ENCODE results near the gene CADPS2. TPM values are rescaled to one million over a fixed set of nuclear protein-coding genes. Genes with fewer than 3 reads are reported as not detected.

CADPS2 gene
- total RNA-seq, 1 donor from 2014 or later = 10.1 TPM

- H3K4me3 Mint-ChIP-seq = no peak overlapping the region
- DNase-seq (ENCODE audit: extremely low spot score, unreplicated experiment) = no peak
- peaks cover 4% of the 10 kb centered on the region for H3K36me3 Mint-ChIP-seq
- no peak overlapping the region for H3K27ac Mint-ChIP-seq
- TF ChIP-seq, protein P1, sequence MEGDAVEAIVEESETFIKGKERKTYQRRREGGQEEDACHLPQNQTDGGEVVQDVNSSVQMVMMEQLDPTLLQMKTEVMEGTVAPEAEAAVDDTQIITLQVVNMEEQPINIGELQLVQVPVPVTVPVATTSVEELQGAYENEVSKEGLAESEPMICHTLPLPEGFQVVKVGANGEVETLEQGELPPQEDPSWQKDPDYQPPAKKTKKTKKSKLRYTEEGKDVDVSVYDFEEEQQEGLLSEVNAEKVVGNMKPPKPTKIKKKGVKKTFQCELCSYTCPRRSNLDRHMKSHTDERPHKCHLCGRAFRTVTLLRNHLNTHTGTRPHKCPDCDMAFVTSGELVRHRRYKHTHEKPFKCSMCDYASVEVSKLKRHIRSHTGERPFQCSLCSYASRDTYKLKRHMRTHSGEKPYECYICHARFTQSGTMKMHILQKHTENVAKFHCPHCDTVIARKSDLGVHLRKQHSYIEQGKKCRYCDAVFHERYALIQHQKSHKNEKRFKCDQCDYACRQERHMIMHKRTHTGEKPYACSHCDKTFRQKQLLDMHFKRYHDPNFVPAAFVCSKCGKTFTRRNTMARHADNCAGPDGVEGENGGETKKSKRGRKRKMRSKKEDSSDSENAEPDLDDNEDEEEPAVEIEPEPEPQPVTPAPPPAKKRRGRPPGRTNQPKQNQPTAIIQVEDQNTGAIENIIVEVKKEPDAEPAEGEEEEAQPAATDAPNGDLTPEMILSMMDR (conservative IDR thresholded peaks at IDR 0.05) = no peak
- H3K27me3 Mint-ChIP-seq = no peaks in the 10 kb centered on the region
- H3K9me3 Mint-ChIP-seq = peaks cover 17% of the 10 kb centered on the region
- no peaks in the 10 kb centered on the region for H3K4me1 Mint-ChIP-seq (ENCODE audit: unreplicated experiment)
These were observed 35.7 kb downstream of the CADPS2 start for GRCh38 chr7:122850528-122850927.

GRCh38 chr7:122849957-122850328 is 36.3 kb downstream of the CADPS2 start:
- DNase-seq (ENCODE audit: extremely low spot score, unreplicated experiment) = no peak
- Mint-ChIP-seq H3K9me3 (peaks cover 17% of the 10 kb centered on the region), H3K27me3 (no peaks in the 10 kb centered on the region), H3K4me1 (ENCODE audit: unreplicated experiment) (no peaks in the 10 kb centered on the region), H3K4me3 (no peak overlapping the region), H3K36me3 (peaks cover 4% of the 10 kb centered on the region), H3K27ac (no peak overlapping the region)
- TF ChIP-seq, protein P1 (conservative IDR thresholded peaks at IDR 0.05) = no peak

DNA sequence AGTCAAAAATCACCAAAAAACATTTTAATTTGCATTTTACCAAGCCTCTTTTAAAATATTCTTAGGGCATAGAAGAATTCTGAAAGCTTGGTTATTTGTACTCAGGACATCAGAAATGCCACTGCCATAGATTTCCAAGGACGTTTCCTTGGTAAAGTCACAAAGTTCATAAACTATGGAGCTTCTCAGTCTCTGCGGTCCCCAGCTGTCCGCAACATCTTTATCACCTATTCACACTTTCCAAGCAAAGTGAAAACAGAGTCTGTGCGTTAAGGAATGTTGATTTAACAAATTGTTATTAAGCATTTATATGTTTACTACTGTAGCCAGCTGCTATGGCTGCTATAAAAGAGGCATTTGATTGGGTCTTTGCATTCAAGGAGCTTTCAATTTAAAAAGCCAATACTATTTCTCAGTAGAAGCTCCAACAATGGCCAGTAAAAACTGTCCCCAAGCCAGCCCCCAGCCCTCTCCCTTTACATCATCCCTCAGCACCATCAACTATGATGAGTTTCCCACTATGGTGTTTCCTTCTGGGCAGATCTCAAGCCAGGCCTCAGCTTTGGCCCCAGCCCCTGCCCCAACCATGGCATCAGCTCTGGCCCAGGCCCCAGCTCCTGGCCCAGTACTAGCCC is 36.8 kb downstream of the CADPS2 start:
- H3K27ac Mint-ChIP-seq = no peak overlapping the region
- TF ChIP-seq, protein P1 (conservative IDR thresholded peaks at IDR 0.05) = no peak
- H3K36me3 Mint-ChIP-seq = peaks cover 4% of the 10 kb centered on the region
- peaks cover 17% of the 10 kb centered on the region for H3K9me3 Mint-ChIP-seq
- H3K4me1 Mint-ChIP-seq (ENCODE audit: unreplicated experiment) = peaks cover 4% of the 10 kb centered on the region
- no peaks in the 10 kb centered on the region for H3K27me3 Mint-ChIP-seq
- no peak overlapping the region for H3K4me3 Mint-ChIP-seq
- DNase-seq (ENCODE audit: extremely low spot score, unreplicated experiment) = no peak

GRCh38 chr7:122847871-122848473 is 38.3 kb downstream of the CADPS2 start:
- no peak overlapping the region for H3K27ac Mint-ChIP-seq
- peaks cover 7% of the 10 kb centered on the region for H3K4me1 Mint-ChIP-seq (ENCODE audit: unreplicated experiment)
- peaks cover 17% of the 10 kb centered on the region for H3K9me3 Mint-ChIP-seq
- DNase-seq (ENCODE audit: extremely low spot score, unreplicated experiment) = no peak
- H3K36me3 Mint-ChIP-seq = no peaks in the 10 kb centered on the region
- TF ChIP-seq, protein P1 (conservative IDR thresholded peaks at IDR 0.05) = no peak
- H3K27me3 Mint-ChIP-seq = no peaks in the 10 kb centered on the region
- no peak overlapping the region for H3K4me3 Mint-ChIP-seq

DNA sequence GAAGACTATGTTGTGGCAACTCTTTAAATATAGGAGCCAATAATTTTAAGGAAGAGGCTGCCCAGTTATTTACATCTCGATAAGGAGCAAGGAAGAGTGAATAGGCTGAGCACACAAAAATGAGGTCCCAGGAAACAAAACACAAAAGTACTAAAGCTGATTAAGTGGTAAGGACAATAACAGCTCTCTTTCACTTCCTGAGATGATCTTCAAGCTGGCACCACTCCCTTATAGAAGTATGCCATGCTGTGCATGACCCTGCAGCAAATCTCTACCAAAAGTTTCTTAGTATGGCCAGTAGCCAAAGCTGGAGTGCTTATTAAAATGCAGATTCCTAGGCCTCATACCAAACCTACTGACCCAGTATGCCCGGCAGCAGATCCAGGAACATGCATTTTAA is 39.7 kb downstream of the CADPS2 start:
- Mint-ChIP-seq H3K27ac (no peak overlapping the region), H3K27me3 (no peaks in the 10 kb centered on the region), H3K4me3 (no peak overlapping the region), H3K4me1 (ENCODE audit: unreplicated experiment) (peaks cover 7% of the 10 kb centered on the region), H3K9me3 (peaks cover 12% of the 10 kb centered on the region), H3K36me3 (no peaks in the 10 kb centered on the region)
- no peak for DNase-seq (ENCODE audit: extremely low spot score, unreplicated experiment)
- TF ChIP-seq, protein P1 (conservative IDR thresholded peaks at IDR 0.05) = no peak
